ENCODE results near the gene YBEY.

YBEY gene

GRCh38 chr21:46266946-46267345, 19.2 kb upstream of the YBEY start:
- Histone ChIP-seq H3K27ac (no peak overlapping the region), H3K36me3 (peaks cover 95 to 100% (median 98%) of the 10 kb centered on the region in 11 experiments), H3K4me3 (no peak overlapping the region), H3K9me3 (replicated peaks in 1 of 11) (no peaks in the 10 kb centered on the region), H3K9ac (no peak overlapping the region), H4K20me1 (peaks cover 7 to 88% (median 56%) of the 10 kb centered on the region in 11 experiments; a peak in 18 of 22 replicates), H3K4me2 (no peak overlapping the region), H3K4me1 (no peaks in the 10 kb centered on the region), H3K27me3 (no peaks in the 10 kb centered on the region)
- no peak for TF ChIP-seq Cebpa-rat (IDR thresholded peaks at IDR 0.05)

GRCh38 chr21:46268371-46268770, 17.8 kb upstream of the YBEY start:
- H4K20me1 ChIP-seq = peaks cover 12 to 97% (median 61%) of the 10 kb centered on the region in 11 experiments; a peak in 19 of 22 replicates
- H3K4me2 ChIP-seq = no peak overlapping the region
- no peak for TF ChIP-seq Cebpa-rat (IDR thresholded peaks at IDR 0.05)
- no peak overlapping the region for H3K4me3 ChIP-seq
- peaks cover 98 to 100% (median 100%) of the 10 kb centered on the region in 11 experiments for H3K36me3 ChIP-seq
- H3K4me1 ChIP-seq = no peaks in the 10 kb centered on the region
- no peak overlapping the region for H3K27ac ChIP-seq
- H3K9ac ChIP-seq = no peak overlapping the region
- no peaks in the 10 kb centered on the region for H3K9me3 ChIP-seq (replicated peaks in 1 of 11)
- H3K27me3 ChIP-seq = no peaks in the 10 kb centered on the region

GRCh38 chr21:46269466-46269865, 16.7 kb upstream of the YBEY start:
- Histone ChIP-seq H3K36me3 (peaks cover 98 to 100% (median 100%) of the 10 kb centered on the region in 11 experiments), H3K27me3 (no peaks in the 10 kb centered on the region), H3K4me2 (no peak overlapping the region)

GRCh38 chr21:46273341-46273740, 12.8 kb upstream of the YBEY start:
- Histone ChIP-seq H3K4me1 (no peaks in the 10 kb centered on the region), H3K27me3 (no peaks in the 10 kb centered on the region), H4K20me1 (peaks cover 12 to 94% (median 63%) of the 10 kb centered on the region in 11 experiments; a peak in 19 of 22 replicates), H3K9me3 (replicated peaks in 1 of 11) (no peaks in the 10 kb centered on the region), H3K4me3 (no peak overlapping the region), H3K27ac (no peak overlapping the region), H3K9ac (no peak overlapping the region), H3K4me2 (no peak overlapping the region), H3K36me3 (peaks cover 98 to 100% (median 100%) of the 10 kb centered on the region in 11 experiments)
- TF ChIP-seq Cebpa-rat (IDR thresholded peaks at IDR 0.05) = no peak

More at GRCh38 chr21:46269466-46269865, 16.7 kb upstream of the YBEY start:
- H3K9me3 ChIP-seq (replicated peaks in 1 of 11) = no peaks in the 10 kb centered on the region
- TF ChIP-seq Cebpa-rat (IDR thresholded peaks at IDR 0.05) = no peak
- no peak overlapping the region for H3K4me3 ChIP-seq
- no peaks in the 10 kb centered on the region for H3K4me1 ChIP-seq
- H4K20me1 ChIP-seq = peaks cover 12 to 96% (median 61%) of the 10 kb centered on the region in 11 experiments; a peak in 19 of 22 replicates
- H3K9ac ChIP-seq = no peak overlapping the region
- H3K27ac ChIP-seq = no peak overlapping the region

- Histone ChIP-seq H4K20me1 (peaks cover 10 to 93% (median 69%) of the 10 kb centered on the region in 11 experiments; a peak in 17 of 22 replicates), H3K27me3 (no peaks in the 10 kb centered on the region), H3K4me2 (no peak overlapping the region), H3K9ac (no peak overlapping the region), H3K36me3 (peaks cover 98 to 100% (median 100%) of the 10 kb centered on the region in 11 experiments), H3K4me1 (no peaks in the 10 kb centered on the region), H3K27ac (no peak overlapping the region), H3K4me3 (no peak overlapping the region), H3K9me3 (replicated peaks in 1 of 11) (no peaks in the 10 kb centered on the region)
- no peak for TF ChIP-seq Cebpa-rat (IDR thresholded peaks at IDR 0.05)
These were observed 11.2 kb upstream of the YBEY start for GRCh38 chr21:46274797-46275390.

- H3K27me3 ChIP-seq = no peaks in the 10 kb centered on the region
- no peaks in the 10 kb centered on the region; a peak in 1 of 22 replicates for H3K9me3 ChIP-seq (replicated peaks in 1 of 11)
- no peak for TF ChIP-seq Cebpa-rat (IDR thresholded peaks at IDR 0.05)
- peak overlapping the region; percentile 3 to 100 (median 97); a peak in 20 of 22 replicates for H3K9ac ChIP-seq
- peak overlapping the region in 7 of 11 experiments; percentile 10 to 99 (median 93); a peak in 10 of 22 replicates for H3K27ac ChIP-seq
- peak overlapping the region; percentile 73 to 99 (median 92); a peak in 19 of 20 replicates for H3K4me3 ChIP-seq
- H3K4me2 ChIP-seq = peak overlapping the region; percentile 78 to 99 (median 89)
- H3K36me3 ChIP-seq = peaks cover 45 to 58% (median 55%) of the 10 kb centered on the region in 11 experiments
- peaks cover 46 to 63% (median 56%) of the 10 kb centered on the region in 10 experiments for H3K4me1 ChIP-seq
- H4K20me1 ChIP-seq = peaks cover 26 to 64% (median 57%) of the 10 kb centered on the region in 11 experiments; a peak in 21 of 22 replicates
These were observed 2.0 kb upstream of the YBEY start for GRCh38 chr21:46284077-46284644.

- peaks cover 39 to 52% (median 49%) of the 10 kb centered on the region in 11 experiments for H3K36me3 ChIP-seq
- no peaks in the 10 kb centered on the region; a peak in 1 of 22 replicates for H3K9me3 ChIP-seq (replicated peaks in 1 of 11)
These were observed 1.4 kb upstream of the YBEY start for GRCh38 chr21:46284733-46285132.

GRCh38 chr21:46285206-46285661, 908 bp upstream of the YBEY start, which contains the start of gene MCM3AP:
Gene MCM3AP, minus strand, starts transcription at chr21:46285611. Its CDS starts 325 bp downstream, at chr21:46285286.
- Histone ChIP-seq H3K4me1 (peaks cover 49 to 63% (median 59%) of the 10 kb centered on the region in 10 experiments), H3K9me3 (replicated peaks in 1 of 11) (no peaks in the 10 kb centered on the region; a peak in 1 of 22 replicates), H4K20me1 (peaks cover 20 to 53% (median 47%) of the 10 kb centered on the region in 11 experiments; a peak in 21 of 22 replicates), H3K27me3 (no peaks in the 10 kb centered on the region), H3K4me3 (peak within 1 kb of the TSS; percentile 73 to 99 (median 92)), H3K9ac (peak within 1 kb of the TSS; percentile 88 to 100 (median 97)), H3K36me3 (peaks cover 34 to 47% (median 44%) of the 10 kb centered on the region in 11 experiments), H3K4me2 (peak within 1 kb of the TSS; percentile 78 to 99 (median 89)), H3K27ac (peak within 1 kb of the TSS; percentile 86 to 99 (median 97))
- TF ChIP-seq Cebpa-rat (IDR thresholded peaks at IDR 0.05) = no peak

More at GRCh38 chr21:46284733-46285132, 1.4 kb upstream of the YBEY start:
- peaks cover 46 to 63% (median 57%) of the 10 kb centered on the region in 10 experiments for H3K4me1 ChIP-seq
- peak overlapping the region in 10 of 11 experiments; percentile 86 to 99 (median 97); a peak in 15 of 22 replicates for H3K27ac ChIP-seq
- peak overlapping the region; percentile 78 to 99 (median 89) for H3K4me2 ChIP-seq
- H4K20me1 ChIP-seq = peaks cover 25 to 58% (median 52%) of the 10 kb centered on the region in 11 experiments; a peak in 21 of 22 replicates
- no peaks in the 10 kb centered on the region for H3K27me3 ChIP-seq
- peak overlapping the region; percentile 88 to 100 (median 97); a peak in 21 of 22 replicates for H3K9ac ChIP-seq
- no peak for TF ChIP-seq Cebpa-rat (IDR thresholded peaks at IDR 0.05)
- peak overlapping the region; percentile 73 to 99 (median 92) for H3K4me3 ChIP-seq

GRCh38 chr21:46286648-46287002, 483 bp downstream of the YBEY start:
- peaks cover 49 to 71% (median 62%) of the 10 kb centered on the region in 10 experiments for H3K4me1 ChIP-seq
- peaks cover 0 to 4% (median 2%) of the 10 kb centered on the region in 11 experiments; a peak in 15 of 22 replicates for H3K9me3 ChIP-seq (replicated peaks in 1 of 11)
- no peak for TF ChIP-seq Cebpa-rat (IDR thresholded peaks at IDR 0.05)
- no peaks in the 10 kb centered on the region for H3K27me3 ChIP-seq
- H3K4me3 ChIP-seq = peak overlapping the region; percentile 73 to 99 (median 92)
- H3K27ac ChIP-seq = peak overlapping the region; percentile 86 to 99 (median 97); a peak in 20 of 22 replicates
- peaks cover 10 to 39% (median 33%) of the 10 kb centered on the region in 11 experiments; a peak in 19 of 22 replicates for H4K20me1 ChIP-seq
- peak overlapping the region; percentile 88 to 100 (median 97) for H3K9ac ChIP-seq
- peaks cover 26 to 39% (median 35%) of the 10 kb centered on the region in 11 experiments for H3K36me3 ChIP-seq
- H3K4me2 ChIP-seq = peak overlapping the region; percentile 78 to 93 (median 89)
